CD14-positive monocyte (primary cell): ENCODE results near the gene PRPF19. TPM values are rescaled to one million over a fixed set of nuclear protein-coding genes. Genes with fewer than 3 reads are reported as not detected.

Experiments
- DNase-seq, 3 donors: peaks; one replicate each; pipeline ENCODE4 v3.0.0-alpha.2; 2011 to 2022
- H2AFZ ChIP-seq: 2 replicates; pipeline ENCODE4 v1.6.0; 2012; ENCODE audit warnings: mild to moderate bottlenecking, low read depth, low read length, inconsistent platforms; ENCODE audit not compliant: insufficient read depth, poor library complexity, severe bottlenecking
- H3K27ac ChIP-seq, 2 donors: 1 replicate in 1 of 2; 2 replicates in 1 of 2; pipeline ENCODE4 v1.5.1; 2012 to 2013; ENCODE audit warnings: low read length in 2 of 2, control low read depth in 1 of 2, inconsistent platforms in 1 of 2, low read depth in 1 of 2, mild to moderate bottlenecking in 1 of 2
- H3K27me3 ChIP-seq, 2 donors: one replicate each; pipeline versions ENCODE4 v1.6.0 to v1.6.1; 2011 to 2013; ENCODE audit warnings: low read length in 2 of 2; ENCODE audit not compliant: control insufficient read depth in 2 of 2, insufficient read depth in 2 of 2
- H3K36me3 ChIP-seq, 2 donors: replicated peaks in 1 of 2; 1 replicate in 1 of 2; 2 replicates in 1 of 2; pipeline versions ENCODE4 v1.5.1 to v1.6.1; 2012 to 2013; ENCODE audit warnings: low read length in 2 of 2, control low read depth in 1 of 2, inconsistent platforms in 1 of 2, mild to moderate bottlenecking in 1 of 2; ENCODE audit not compliant: insufficient read depth in 2 of 2, control insufficient read depth in 1 of 2
- H3K4me1 ChIP-seq, 2 donors: 1 replicate in 1 of 2; 2 replicates in 1 of 2; pipeline versions ENCODE4 v1.5.1 to v1.6.1; 2012 to 2013; ENCODE audit warnings: low read length in 2 of 2, control low read depth in 1 of 2, inconsistent platforms in 1 of 2, mild to moderate bottlenecking in 1 of 2, moderate library complexity in 1 of 2; ENCODE audit not compliant: insufficient read depth in 2 of 2, control insufficient read depth in 1 of 2
- H3K4me2 ChIP-seq: replicated peaks from 2 replicates; pipeline ENCODE3; 2012; ENCODE audit warnings: low read length, moderate library complexity, mild to moderate bottlenecking; ENCODE audit not compliant: poor library complexity, severe bottlenecking; ENCODE audit errors: extremely low read depth
- H3K4me3 ChIP-seq, 3 experiments: fragments of 200-600 bp in 1 of 3; sonication (generic) in 1 of 3; replicated peaks in 1 of 3; 1 replicate in 2 of 3; 2 replicates in 1 of 3; pipeline ENCODE4 v1.5.1; 2011 to 2013; ENCODE audit warnings: low read length in 3 of 3, mild to moderate bottlenecking in 3 of 3, control low read depth in 2 of 3, low read depth in 2 of 3, inconsistent platforms in 1 of 3, moderate library complexity in 1 of 3
- H3K79me2 ChIP-seq: 2 replicates; pipeline ENCODE4 v1.6.0; 2012; ENCODE audit warnings: mild to moderate bottlenecking, control low read depth, inconsistent platforms, low read length, moderate library complexity; ENCODE audit not compliant: insufficient read depth
- H3K9ac ChIP-seq: 2 replicates; pipeline ENCODE4 v1.6.0; 2017; ENCODE audit warnings: low read length, mild to moderate bottlenecking; ENCODE audit not compliant: insufficient read depth, poor library complexity, severe bottlenecking
- H3K9me3 ChIP-seq, 2 donors: replicated peaks in 1 of 2; 1 replicate in 1 of 2; 2 replicates in 1 of 2; pipeline versions ENCODE4 v1.5.1 to v1.6.1; 2012 to 2013; ENCODE audit warnings: low read length in 2 of 2, control low read depth in 1 of 2; ENCODE audit not compliant: control insufficient read depth in 1 of 2, insufficient read depth in 1 of 2
- H4K20me1 ChIP-seq: 2 replicates; pipeline ENCODE4 v1.6.0; 2012; ENCODE audit warnings: mild to moderate bottlenecking, low read length, control low read depth, moderate library complexity; ENCODE audit not compliant: insufficient read depth
- H3K27ac Mint-ChIP-seq, 7 donors: one replicate each; pipeline ENCODE4 v1.8.0; 2020; ENCODE audit warnings: mild to moderate bottlenecking in 7 of 7, mixed read lengths in 7 of 7, moderate library complexity in 6 of 7, inconsistent platforms in 2 of 7
- H3K27me3 Mint-ChIP-seq, 3 donors: one replicate each; pipeline ENCODE4 v1.8.0; 2021 to 2022; ENCODE audit warnings: low read depth in 3 of 3, mild to moderate bottlenecking in 3 of 3, mixed read lengths in 3 of 3, moderate library complexity in 3 of 3, inconsistent platforms in 1 of 3
- H3K36me3 Mint-ChIP-seq, 2 donors: one replicate each; pipeline ENCODE4 v1.8.0; 2020; ENCODE audit warnings: mixed read lengths in 2 of 2, inconsistent platforms in 1 of 2, mild to moderate bottlenecking in 1 of 2
- H3K4me1 Mint-ChIP-seq: one replicate; pipeline ENCODE4 v1.8.0; 2020; ENCODE audit warnings: mild to moderate bottlenecking, mixed read lengths
- H3K4me3 Mint-ChIP-seq, 2 donors: one replicate each; pipeline ENCODE4 v1.8.0; 2020; ENCODE audit warnings: mild to moderate bottlenecking in 2 of 2, mixed read lengths in 2 of 2, moderate library complexity in 1 of 2
- H3K9me3 Mint-ChIP-seq, 7 donors: one replicate each; pipeline ENCODE4 v1.8.0; 2020 to 2022; ENCODE audit warnings: mixed read lengths in 7 of 7, mild to moderate bottlenecking in 6 of 7, moderate library complexity in 6 of 7, inconsistent platforms in 2 of 7
- CTCF ChIP-seq: fragments of 200-600 bp; IDR thresholded peaks from one replicate; pipeline ENCODE4 v1.8.0; 2022; ENCODE audit warnings: antibody characterized with exemption, mild to moderate bottlenecking
- WGBS: methylation state at CpG from one replicate; pipeline ENCODE4 v1.1.5; 2013; ENCODE audit warnings: missing lambda C conversion rate; ENCODE audit not compliant: insufficient coverage; 5-methylcytosine and 5-hydroxymethylcytosine counted together
- intact Hi-C, 2 donors: fragments of 100-400 bp; cut with micrococcal nuclease; formaldehyde crosslinking; loops; one replicate each; pipeline versions ENCODE4 v1.15.0 to v1.15.1; 2023
- polyA plus RNA-seq, 3 donors: library from polyadenylated mRNA; depleted of rRNA in 1 of 3; unstranded in 2 of 3; stranded (reverse) in 1 of 3; fragments of 300-500 nt in 2 of 3; fragments of >200 nt in 1 of 3; fragmentation: Illumina TruSeq in 2 of 3; gene quantifications; 1 replicate in 2 of 3; 2 replicates in 1 of 3; pipeline ENCODE4 v1.2.3, GENCODE V29; 2012 to 2021

Gene PRPF19
- polyA plus RNA-seq, 3 donors = 7.8 to 33.2 (median 12.2) TPM

DNA sequence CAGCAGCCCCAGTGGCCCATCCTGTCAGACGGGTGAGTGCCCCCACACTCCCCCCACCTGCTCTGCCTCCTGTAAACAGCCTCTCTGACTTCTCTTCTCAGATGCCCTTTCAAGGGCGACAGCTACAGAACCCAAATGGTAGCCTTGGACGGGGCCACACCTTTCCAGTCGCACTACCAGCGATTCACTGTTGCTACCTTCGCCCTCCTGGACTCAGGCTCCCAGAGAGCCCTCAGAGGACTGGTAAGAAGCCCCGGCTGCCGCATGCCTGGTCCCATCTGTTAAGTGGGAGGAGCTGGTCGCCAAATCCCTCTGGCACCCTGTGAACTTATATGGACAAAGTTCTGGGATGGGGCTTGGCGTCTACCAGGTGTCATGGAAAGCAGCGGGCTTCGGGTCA is 32.9 kb downstream of the PRPF19 start:
- peaks cover 11 to 15% of the 10 kb centered on the region in 2 donors for H3K4me1 ChIP-seq
- peak overlapping the region in 1 of 7 donors; percentile 27 for H3K27ac Mint-ChIP-seq
- no peak overlapping the region for H2AFZ ChIP-seq
- H3K36me3 Mint-ChIP-seq = peaks cover 3 to 9% of the 10 kb centered on the region in 2 donors
- H3K9me3 ChIP-seq = no peaks in the 10 kb centered on the region
- no peaks in the 10 kb centered on the region for H3K9me3 Mint-ChIP-seq
- H3K4me3 ChIP-seq = no peak overlapping the region
- H3K27me3 Mint-ChIP-seq = peaks cover 0 to 3% (median 2%) of the 10 kb centered on the region in 3 donors
- H3K27ac ChIP-seq = no peak overlapping the region
- intact Hi-C loops = no loop called here
- no peak for DNase-seq
- no peaks in the 10 kb centered on the region for H3K79me2 ChIP-seq
- H3K36me3 ChIP-seq = peaks cover 2 to 9% of the 10 kb centered on the region in 2 donors
- H3K27me3 ChIP-seq = no peaks in the 10 kb centered on the region
- no peak overlapping the region for H3K4me3 Mint-ChIP-seq
- H3K4me2 ChIP-seq = no peak overlapping the region
- no peaks in the 10 kb centered on the region for H4K20me1 ChIP-seq
- no peak for TF ChIP-seq CTCF
- peaks cover 12% of the 10 kb centered on the region for H3K4me1 Mint-ChIP-seq
- H3K9ac ChIP-seq = no peak overlapping the region
- 90% methylated on average over 5 of the region's 12 CpGs for WGBS

GRCh38 chr11:60872961-60873524 is 33.3 kb downstream of the PRPF19 start:
- peaks cover 11 to 15% of the 10 kb centered on the region in 2 donors for H3K4me1 ChIP-seq
- intact Hi-C loops = no loop called here
- H3K27ac ChIP-seq = no peak overlapping the region
- H2AFZ ChIP-seq = no peak overlapping the region
- DNase-seq = peak in 2 of 3 donors; percentile 16 to 23
- 67% methylated on average over 15 of the region's 16 CpGs for WGBS
- no peaks in the 10 kb centered on the region for H4K20me1 ChIP-seq
- no peaks in the 10 kb centered on the region for H3K9me3 Mint-ChIP-seq
- H3K4me3 ChIP-seq = no peak overlapping the region
- no peaks in the 10 kb centered on the region for H3K9me3 ChIP-seq
- H3K4me2 ChIP-seq = no peak overlapping the region
- no peaks in the 10 kb centered on the region for H3K27me3 ChIP-seq
- H3K4me3 Mint-ChIP-seq = peak overlapping the region in 1 of 2 donors; percentile 48
- H3K36me3 ChIP-seq = peaks cover 2 to 4% of the 10 kb centered on the region in 2 donors
- peaks cover 12% of the 10 kb centered on the region for H3K4me1 Mint-ChIP-seq
- H3K9ac ChIP-seq = no peak overlapping the region
- TF ChIP-seq CTCF = no peak
- no peaks in the 10 kb centered on the region for H3K79me2 ChIP-seq
- H3K36me3 Mint-ChIP-seq = peaks cover 0 to 6% of the 10 kb centered on the region in 2 donors
- peak overlapping the region in 1 of 7 donors; percentile 84 for H3K27ac Mint-ChIP-seq
- peaks cover 0 to 3% (median 2%) of the 10 kb centered on the region in 3 donors for H3K27me3 Mint-ChIP-seq
